ENCODE data around the gene CISH. TPM values are rescaled to one million over a fixed set of nuclear protein-coding genes. Genes with fewer than 3 reads are reported as not detected.
A peak's percentile ranks its signal among the peaks of the same experiment; 100 is the strongest.

CISH gene
- polyA plus RNA-seq, 1 donor = 29.4 TPM

DNA sequence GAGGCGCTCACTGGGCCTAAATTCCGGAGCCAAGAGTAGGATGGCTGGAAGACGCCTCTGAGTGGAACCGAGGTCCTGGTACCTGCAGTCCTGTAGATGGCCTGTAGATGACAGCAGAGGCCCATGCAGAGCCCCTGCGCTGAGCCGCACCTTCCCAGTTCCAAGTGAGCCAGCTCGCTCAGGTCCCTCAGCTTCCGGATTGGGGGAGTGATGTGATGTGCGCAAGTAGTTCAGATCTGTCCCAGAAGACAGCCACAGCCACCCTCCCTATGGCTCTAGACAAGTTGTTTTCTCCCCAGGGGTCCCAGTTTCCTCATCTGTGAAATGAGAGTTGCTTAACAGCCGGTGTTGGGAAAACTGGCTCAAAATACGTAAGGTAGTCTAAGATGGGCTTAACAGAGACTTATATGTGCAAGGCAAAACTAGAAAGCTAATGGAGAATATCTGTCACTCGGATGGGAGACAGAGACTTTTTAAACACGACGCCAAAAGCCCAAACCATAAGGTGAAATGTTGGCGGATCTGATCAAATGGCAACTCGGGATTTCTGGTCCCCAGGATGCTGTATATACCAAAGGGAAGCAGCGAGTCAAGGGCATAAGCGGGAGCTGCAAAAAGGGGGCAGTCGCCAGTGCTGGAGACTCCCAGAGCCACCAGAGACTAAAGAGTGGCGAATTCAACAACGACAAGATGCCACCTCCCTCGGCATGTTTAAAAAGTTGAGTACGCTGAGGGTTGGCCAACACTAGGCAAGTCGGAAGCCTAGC is 4.6 kb upstream of the CISH start:
- peak; percentile 77 for DNase-seq

DNA sequence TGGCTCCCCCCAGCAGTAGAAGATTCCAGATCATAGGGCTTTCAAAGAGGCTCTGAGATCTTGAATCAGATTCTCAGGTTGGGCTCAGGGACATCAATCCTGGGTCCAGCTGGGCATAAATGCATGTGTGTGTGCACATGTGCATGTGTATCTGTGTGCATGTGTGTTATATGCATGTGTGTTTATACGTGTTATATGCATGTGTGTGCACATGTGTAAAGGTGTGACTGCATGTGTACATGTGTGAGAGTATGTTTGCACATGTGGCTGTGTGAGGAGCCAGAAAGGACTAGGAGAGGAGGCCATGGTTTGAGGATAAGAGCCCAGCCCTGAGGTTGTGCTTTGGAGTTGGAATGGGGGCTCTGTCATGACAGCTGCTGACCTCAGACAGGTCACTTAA is 3.6 kb upstream of the CISH start:
- no peak for DNase-seq

DNA sequence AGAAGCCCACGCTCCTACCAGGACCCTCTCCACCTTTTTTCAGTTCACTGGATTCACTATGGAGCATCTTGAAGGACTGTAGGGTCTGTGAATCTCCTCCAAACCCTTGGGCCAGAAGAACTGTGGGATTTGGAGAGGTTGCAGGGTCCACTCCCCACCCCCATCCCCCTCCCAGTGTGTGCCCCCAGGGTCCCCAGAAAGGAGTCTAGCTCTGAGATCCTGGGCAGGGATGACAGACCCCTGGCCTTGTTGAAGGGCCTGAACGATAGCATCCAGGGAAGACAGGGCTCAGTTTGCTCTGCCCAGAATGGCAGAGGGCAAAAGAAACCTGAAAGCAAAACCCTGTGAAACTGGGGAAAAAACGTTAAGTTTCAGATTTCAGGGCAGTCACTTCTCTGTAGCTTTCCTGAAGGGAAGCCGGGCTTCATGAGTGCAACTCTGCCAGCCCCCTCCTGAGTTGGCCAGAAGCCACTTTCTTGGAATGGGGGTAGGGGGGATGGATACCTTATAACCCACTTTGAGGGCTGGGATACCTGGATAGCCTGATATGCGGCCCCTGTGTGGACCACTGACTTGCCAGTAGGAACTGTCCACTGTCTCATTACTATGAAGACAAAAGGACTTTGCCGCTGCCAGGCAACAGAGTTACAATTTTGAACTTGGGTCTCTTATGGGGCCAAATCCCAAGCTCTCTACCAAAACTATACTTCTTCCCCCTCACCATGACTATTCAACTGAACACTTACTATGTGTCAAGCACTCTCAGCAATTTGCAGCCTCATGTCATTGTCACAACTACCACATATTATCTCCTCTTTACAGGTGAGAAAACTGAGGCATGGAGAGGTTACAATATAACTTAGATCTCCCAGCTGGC is 1.6 kb upstream of the CISH start:
- DNase-seq = no peak

DNA sequence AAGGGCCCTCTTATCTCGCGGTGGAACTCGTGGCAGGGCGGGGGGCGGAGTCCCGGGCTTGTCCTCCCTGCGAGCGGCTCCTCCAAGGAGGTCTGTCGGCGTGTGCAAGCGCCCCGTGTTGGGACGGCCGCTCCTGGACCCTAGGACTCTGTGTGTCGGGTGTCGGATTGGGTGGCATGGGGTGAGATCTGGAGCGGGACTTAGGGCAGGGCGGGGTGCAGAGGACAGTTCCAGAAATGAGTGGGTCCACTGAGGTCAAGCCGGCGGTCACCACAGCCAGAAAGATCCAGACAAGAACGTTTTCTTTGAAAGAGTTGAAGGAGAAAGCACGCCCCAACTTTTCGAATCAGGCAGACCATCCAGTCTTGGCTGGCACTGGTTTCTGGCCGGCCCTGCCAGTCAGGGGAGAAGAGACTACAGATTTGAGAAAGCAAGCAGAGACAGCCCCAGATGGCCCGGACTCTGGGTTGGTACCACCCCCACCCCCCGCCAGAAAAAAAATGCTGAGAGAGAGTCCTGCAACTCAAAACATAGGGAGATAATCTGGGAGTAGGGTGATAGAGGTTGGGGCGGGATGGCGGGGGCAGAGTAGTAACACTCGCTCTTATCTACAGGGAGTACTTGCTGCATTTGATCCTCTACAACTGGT is 784 bp upstream of the CISH start:
- no peak for DNase-seq

DNA sequence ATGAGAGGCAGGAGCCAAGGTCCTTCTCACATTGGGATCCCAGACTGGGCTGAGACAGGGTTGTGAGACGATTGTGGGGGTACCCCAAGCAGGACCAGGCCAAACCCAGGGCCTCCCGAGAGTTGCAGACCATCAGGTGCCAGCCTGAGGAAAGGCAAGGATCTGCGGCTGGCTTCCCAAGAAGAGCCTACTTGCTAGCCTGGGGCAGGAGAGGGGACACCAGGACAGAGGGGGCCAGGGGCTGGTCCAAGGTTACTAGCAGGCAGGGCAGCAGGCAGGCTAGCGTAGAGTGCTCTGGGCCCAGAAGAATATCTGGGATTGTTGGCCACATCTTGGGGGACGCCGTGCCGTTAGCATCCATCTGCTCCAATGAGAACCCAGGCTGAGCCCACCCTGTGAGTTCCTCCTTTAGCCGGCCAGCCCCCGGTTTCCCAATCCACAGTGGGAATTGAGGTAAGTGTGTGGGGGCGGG is 546 bp downstream of the CISH start:
- DNase-seq = no peak

DNA sequence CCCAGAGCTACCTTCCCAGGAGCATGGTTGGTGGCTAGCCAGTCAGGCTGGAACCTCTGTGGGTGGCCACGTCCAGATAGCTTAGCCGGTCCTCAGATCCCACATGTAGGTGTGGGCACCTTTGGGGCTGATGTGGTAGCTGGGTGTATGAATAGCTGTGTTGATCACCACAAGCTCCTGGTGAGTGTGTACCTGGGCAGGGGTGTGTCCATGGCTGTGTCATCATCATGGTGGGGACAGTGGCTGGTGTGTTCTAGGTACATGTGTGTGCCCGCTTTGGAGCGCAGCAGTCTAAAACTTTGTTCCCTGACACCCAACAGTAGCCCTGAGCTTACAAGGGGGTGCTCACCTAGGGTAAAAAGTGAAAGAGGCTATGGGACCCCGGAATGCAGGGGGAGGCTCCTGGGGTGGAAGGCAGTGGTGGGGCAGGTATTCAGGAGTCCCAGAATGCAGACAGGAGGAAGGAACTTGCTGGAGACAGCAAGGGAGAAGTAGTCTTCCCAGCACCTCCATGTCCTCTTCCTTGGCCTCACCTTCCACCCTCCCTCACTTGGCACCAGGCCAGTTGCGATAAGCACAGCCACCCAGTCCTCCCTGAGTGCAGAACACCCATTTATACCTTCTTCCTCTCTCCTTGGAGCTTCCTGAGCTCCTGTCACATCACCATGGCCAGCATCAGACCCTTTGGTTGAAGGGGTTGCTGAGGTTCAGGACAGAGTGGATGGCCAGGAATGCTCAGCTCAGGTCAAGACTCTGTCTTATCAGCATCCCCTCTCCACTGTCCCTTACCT is 1.2 kb downstream of the CISH start:
- DNase-seq = no peak

DNA sequence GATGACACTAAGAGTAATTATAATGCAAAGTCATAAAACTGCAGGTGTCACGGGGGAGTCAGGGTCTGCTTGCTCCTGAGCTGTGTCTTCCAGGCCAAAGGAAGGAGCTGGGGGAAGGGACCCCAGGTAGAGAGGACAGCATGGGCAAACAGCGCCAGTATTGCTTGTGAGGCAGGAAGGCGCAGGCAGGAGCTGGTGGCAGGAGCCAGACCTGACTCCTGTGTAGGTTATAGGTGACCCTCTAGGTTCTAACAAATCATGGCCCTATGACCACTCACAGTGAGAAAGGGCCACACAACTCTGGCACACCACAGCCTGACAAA is 1.9 kb downstream of the CISH start:
- no peak for DNase-seq

DNA sequence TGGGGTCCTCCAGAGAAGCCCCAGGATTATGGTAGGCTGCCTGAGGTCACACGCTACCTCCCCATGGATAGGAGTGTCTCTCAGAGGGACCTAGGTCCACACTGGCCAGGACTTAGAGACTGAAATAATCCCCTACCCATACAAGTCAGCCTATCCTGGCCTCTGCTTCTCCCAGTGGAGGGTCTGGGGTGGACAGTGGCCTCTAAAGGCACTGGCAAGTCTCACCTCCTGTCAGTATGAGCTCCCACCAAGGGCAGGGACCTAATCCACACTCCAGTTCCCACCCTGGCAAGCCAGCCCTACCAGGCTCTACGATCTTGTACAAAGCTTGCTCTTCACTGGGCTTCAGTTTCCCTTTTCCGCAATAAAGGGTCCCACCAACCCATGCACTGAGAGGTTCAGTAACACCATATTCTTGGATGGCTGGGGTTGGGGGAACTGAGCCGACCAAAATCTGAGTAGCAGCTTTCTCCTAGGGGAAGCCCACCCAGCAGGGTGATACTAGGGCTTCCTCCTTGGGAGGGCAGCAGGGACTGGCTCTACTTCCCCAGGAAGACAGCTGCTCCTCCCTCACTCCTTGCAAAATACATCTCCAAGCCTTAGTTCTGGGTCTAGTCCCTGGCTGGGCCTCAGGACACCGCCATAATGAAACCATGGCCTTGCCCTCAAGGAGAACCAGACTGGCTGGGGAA is 2.4 kb downstream of the CISH start:
- no peak for DNase-seq

DNA sequence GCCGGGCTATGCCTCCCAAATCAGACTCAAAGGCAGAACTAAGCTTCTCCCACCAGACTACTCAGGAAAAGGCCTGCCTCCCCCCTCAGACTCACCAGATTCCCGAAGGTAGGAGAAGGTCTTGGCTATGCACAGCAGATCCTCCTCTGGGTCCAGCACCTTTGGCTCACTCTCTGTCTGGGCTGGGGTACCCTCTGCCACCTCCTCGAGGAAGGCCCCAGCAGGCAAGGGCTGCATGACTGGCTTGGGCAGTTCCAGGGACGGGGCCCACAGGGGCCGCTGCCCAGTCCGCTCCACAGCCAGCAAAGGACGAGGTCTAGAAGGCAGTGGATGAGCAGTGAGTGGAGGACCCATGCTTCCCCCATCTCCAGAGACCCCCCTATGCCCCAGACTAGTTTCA is 3.3 kb downstream of the CISH start:
- no peak for DNase-seq

DNA sequence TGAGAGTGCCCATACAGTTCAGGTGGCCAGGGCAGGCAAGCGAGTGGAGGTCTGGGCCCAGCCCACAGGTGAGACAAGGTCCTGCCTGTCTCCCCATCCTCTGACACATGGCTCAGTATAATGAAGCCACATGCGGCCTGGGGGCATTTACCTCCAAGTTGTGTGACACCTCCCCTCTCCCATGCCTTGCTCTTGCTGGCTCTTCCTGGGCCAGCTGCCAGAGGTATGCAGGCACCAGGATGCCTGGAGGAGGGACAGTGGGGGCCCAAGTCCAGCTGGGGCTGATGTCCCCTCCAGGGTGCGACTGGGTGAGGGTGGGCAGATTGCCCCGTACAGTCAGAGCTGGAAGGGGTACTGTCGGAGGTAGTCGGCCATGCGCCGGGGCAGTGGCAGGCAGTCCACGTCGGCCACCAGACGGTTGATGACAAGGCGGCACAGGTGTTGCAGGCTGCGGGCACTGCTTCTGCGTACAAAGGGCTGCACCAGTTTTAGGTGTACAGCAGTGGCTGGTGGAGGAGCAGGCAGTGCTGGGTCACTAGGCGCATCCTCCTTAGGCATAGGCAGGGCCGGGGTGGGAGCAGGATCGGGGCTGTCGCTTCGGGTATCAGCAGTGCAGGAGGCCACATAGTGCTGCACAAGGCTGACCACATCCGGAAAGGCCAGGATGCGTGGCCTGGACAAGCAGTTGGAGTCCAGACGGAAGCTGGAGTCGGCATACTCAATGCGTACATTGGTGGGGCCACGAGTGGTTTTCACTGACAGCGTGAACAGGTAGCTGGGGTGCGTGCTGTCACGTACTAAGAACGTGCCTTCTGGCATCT is 4.1 kb downstream of the CISH start:
- no peak for DNase-seq

DNA sequence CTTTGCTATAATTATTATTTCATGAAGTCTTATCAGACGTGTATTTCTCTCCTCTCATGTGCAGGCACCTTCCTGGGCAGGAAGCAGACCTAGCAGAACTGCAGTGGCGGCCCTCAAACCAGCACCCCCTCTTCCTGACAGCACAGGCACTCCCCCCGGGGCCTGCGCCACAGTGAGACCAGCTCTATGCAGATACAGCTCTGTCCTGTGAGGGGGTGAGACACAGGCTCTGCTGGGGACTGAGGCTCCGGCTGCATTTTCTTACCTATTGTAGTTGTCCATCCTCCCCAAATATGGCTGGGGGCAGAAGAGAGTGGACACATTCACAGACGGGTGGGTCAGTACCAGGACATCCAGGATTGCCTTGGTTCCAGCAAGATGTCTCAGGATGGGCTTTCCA is 5.0 kb downstream of the CISH start:
- no peak for DNase-seq

DNA sequence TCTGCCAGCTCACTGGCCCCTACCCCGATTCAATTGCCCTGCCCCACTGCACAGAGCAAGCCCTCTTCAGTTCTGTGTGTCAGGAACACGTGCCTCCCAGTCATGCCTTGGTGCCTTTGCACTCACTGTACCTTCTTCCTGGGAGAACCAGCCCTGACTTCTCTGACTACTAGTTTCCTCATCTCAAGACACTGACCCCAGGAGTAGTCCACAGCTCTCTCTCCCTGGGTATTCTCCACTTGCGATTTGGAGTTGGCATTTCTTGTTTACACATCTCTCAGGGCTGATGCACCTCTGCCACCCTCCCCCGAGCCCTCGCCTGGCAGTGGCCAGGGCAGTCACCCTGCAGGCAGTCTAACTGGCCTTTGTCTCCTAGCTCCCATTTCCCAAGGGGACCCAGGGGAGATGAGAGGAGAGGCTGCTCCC is 5.7 kb downstream of the CISH start:
- DNase-seq = no peak

DNA sequence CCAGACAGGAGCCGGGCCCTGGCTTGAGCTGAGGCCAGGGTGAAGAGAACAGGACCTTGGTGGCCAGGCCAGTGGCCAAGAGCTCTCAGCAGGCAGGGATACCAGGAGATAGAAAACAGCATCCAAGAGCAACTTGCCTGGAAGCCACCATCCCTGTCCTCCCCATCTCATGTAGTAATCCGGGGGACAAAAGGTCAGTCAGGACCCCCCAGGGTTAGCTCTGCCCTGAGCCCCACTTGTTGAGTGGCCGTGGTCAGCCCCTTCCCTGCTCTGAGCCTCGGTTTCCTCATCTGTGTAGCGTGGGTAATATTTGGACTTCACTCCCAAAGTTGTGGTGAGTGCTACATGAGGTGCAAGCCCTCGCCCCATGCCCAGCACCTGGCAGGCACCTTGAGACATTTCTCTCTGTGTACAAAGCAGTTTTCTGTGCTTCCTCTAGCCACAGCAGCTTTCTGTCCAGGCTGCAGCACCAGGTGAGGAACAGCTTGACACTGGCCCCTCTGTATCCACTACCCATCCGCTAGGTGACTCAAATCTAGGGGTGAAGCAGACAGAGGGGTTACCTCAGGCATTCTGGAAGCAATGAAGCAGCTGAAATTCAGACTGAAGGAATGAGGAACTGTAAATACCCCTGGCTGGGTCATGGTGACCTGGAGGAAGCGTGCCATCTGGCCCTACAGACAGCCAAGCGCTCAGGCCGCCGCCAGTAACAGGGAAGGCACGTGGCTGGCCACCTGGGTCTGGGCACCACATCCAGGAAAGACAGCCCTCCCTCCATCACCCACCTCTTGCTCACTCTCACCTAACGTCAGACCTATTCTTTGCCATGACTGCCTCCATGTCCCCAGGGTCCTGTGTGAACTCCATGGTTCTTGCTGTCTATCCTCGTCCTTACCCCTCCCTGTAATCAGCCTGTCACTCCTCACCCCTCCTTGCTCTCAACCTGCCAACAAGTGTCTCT is 6.7 kb downstream of the CISH start:
- DNase-seq = no peak

DNA sequence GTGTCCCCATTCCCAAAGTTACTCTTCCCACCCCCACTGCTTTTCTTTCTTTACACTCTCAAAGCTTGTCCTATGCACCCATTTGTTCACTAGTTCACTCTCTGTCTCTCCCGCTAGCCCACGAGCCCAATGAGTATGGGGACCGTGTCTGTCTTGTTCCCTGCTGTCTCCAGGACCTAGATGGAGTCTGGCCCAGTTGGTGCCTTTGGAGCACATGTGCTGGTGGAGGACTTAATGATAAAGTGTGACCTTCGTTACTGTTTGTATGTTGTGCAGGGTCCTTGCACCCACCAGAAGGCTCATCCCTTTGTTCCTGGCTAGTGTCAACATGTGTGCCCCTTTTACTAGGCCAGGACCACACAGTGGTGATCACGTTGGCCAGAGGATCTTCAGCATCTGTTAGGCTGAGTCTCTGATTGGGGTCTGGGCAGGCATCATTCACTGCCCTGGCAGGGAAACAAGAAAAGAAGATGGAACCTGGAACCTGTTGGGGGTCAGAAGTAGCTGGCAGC is 7.4 kb downstream of the CISH start:
- DNase-seq = no peak

DNA sequence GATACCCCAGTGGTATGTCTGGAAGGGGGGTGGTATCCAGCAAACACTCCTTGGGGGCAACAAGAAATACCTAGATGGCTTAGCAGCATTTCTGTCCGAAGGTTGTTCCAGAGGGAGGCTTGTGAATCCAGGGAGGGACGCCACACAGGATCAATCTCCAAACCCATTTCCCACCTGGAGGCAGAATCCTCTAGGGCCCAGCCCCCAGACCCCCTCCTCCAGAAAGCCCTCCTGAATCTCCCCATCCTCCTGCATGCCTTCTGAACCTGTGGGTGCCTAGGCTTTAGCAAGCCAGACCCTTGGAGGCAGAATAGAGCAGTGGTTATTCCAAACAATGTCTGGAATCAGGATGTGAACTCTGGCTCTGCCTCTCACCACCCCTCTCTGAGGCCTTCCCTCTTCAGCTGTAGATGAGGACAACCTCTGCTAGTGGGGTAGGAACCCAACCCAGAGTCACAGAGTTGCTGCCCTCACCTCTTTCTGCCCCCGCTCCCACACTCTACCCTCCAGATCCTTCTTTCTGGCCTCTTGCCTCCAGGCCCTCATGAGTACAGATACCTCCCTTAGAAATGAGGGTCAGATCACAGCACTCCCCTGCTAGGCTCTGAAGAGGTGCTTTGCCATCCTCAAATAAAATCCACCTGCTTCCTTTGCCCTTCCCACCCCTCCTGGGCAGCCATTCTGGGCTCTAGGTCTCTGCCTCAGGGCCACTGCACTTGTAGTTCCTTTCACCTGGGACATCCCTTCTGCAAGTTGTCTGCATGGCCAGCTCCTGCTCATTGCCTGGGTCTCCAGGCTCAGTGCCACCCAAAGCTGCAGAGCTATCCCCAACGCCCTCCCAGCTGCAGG is 8.1 kb downstream of the CISH start:
- no peak for DNase-seq

DNA sequence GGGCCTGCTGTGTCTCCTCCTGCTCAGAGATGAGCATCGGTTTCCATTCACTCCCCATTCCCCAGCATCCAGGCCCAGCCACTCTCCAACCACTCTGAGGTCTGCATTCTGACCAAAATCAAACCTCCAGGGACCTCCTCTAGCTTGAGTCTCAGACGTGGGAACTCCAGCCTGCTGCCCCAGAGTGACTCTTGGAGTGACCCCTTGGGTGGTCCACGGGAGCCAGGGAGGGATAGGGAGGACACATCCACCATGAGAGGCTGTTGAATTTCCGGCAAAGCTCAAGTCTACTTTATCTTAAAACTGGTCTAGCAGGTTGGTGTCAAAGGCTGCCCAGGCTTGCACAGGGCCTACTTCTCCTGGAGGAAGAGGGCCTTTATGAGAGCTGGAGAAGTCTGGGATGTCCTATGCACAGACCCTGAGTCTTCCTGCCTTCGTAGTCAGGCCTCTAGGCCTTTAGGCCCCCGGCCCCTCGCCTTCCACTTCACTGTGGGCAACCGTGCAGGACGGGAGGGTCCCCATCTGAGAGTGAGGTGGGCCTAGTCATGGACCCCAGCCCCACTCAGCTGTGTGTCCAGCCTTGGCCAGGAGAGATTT is 8.9 kb downstream of the CISH start:
- no peak for DNase-seq

DNA sequence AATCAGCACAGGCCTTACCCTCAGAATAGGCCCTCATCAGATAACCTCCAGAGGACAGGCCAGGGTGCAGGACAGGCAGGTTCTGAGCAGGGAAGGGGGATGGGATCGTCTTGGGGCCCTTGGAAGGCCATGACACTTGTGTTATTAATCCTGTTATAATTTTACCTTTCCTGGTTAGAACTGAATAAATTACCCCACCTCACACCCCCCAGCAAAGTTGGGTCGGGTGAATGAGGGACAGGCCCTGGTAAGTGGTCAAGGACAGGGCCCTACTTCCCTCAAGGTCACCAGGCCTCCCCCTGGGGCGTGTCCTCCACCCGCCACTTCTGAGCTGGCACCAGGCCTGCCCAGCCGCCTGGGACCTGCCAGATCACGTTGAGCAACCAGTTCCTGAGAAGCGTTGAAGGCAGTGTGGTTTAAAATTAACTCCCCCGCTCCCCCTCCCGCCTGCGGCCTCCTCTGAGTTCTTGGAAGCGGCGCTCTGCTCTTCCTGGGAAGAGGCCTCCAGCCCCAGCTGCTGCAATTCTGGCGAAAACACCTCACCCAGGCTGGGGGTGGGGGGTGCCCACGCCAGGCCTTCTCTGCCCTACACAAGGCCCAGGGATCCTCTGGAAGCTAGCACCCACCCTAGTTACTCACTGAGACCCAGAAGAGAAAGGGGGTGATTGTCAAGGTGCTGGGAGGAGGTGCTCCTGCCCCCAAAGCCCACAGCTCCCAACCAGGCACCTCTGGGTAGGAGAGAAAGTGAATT is 10.6 kb downstream of the CISH start:
- peak; percentile 94 for DNase-seq

All from left kidney (tissue), 2 donors.